CD4-positive, CD25-positive, alpha-beta regulatory T cell (primary cell): ENCODE measurements around the gene ALK. TPM values are rescaled to one million over a fixed set of nuclear protein-coding genes. Genes with fewer than 3 reads are reported as not detected.

Experiments used
- ATAC-seq, 2 donors: fragments of 150-1000 bp; cut with Tn5 transposase; one replicate each; pipeline ENCODE4 v1.10.0; 2021; ENCODE audit warnings: low read depth in 2 of 2, moderate number of reproducible peaks in 2 of 2, moderate library complexity in 1 of 2
- DNase-seq, 3 donors: peaks; one replicate each; pipeline versions ENCODE4 v3.0.0 to v3.0.0-alpha.2; 2012 to 2022; ENCODE audit warnings: mixed read lengths in 1 of 3
- H3K27ac ChIP-seq: one replicate; pipeline ENCODE4 v1.7.0; 2013; ENCODE audit warnings: mild to moderate bottlenecking, low read length; ENCODE audit not compliant: insufficient read depth, poor library complexity, severe bottlenecking
- H3K27me3 ChIP-seq: one replicate; pipeline ENCODE4 v1.7.0; 2013; ENCODE audit warnings: low read length; ENCODE audit not compliant: control insufficient read depth, insufficient read depth
- H3K36me3 ChIP-seq: one replicate; pipeline ENCODE4 v1.7.0; 2013; ENCODE audit warnings: mild to moderate bottlenecking, low read length, moderate library complexity; ENCODE audit not compliant: control insufficient read depth, insufficient read depth
- H3K4me1 ChIP-seq: 2 replicates; pipeline ENCODE4 v1.7.0; 2013; ENCODE audit warnings: mild to moderate bottlenecking, low read length; ENCODE audit not compliant: insufficient read depth, control insufficient read depth, poor library complexity, severe bottlenecking
- H3K4me3 ChIP-seq: one replicate; pipeline ENCODE4 v1.7.0; 2013; ENCODE audit warnings: low read depth, mild to moderate bottlenecking, low read length, moderate library complexity
- H3K9me3 ChIP-seq, 2 experiments: 1 replicate in 1 of 2; 2 replicates in 1 of 2; pipeline ENCODE4 v1.7.0; 2013; ENCODE audit warnings: low read length in 2 of 2, mild to moderate bottlenecking in 1 of 2, moderate library complexity in 1 of 2; ENCODE audit not compliant: control insufficient read depth in 2 of 2
- H3K27ac Mint-ChIP-seq, 3 donors: one replicate each; pipeline ENCODE4 v1.8.0; 2020 to 2022; ENCODE audit warnings: mild to moderate bottlenecking in 3 of 3, mixed read lengths in 3 of 3, moderate library complexity in 2 of 3
- H3K27me3 Mint-ChIP-seq: one replicate; pipeline ENCODE4 v1.8.0; 2022; ENCODE audit warnings: mild to moderate bottlenecking, mixed read lengths
- H3K36me3 Mint-ChIP-seq: one replicate; pipeline ENCODE4 v1.8.0; 2020; ENCODE audit warnings: mixed read lengths
- H3K4me1 Mint-ChIP-seq, 4 donors: one replicate each; pipeline ENCODE4 v1.8.0; 2020 to 2022; ENCODE audit warnings: mixed read lengths in 4 of 4, mild to moderate bottlenecking in 1 of 4
- H3K4me3 Mint-ChIP-seq, 4 donors: one replicate each; pipeline ENCODE4 v1.8.0; 2020 to 2022; ENCODE audit warnings: mild to moderate bottlenecking in 4 of 4, mixed read lengths in 4 of 4, moderate library complexity in 3 of 4
- H3K9me3 Mint-ChIP-seq, 7 donors: one replicate each; pipeline ENCODE4 v1.8.0; 2020 to 2022; ENCODE audit warnings: mixed read lengths in 7 of 7, mild to moderate bottlenecking in 3 of 7, moderate library complexity in 2 of 7
- polyA plus RNA-seq, 4 donors: library from polyadenylated mRNA; unstranded; fragments of 300-500 nt; fragmentation: Illumina TruSeq; gene quantifications; one replicate each; pipeline ENCODE4 v1.2.3, GENCODE V29; 2021
- total RNA-seq: library from RNA; stranded (reverse); gene quantifications from one replicate; pipeline ENCODE4 v1.2.3, GENCODE V29; 2022

The ALK gene
- total and polyA plus RNA-seq, 5 donors from 2014 or later = not detected

DNA sequence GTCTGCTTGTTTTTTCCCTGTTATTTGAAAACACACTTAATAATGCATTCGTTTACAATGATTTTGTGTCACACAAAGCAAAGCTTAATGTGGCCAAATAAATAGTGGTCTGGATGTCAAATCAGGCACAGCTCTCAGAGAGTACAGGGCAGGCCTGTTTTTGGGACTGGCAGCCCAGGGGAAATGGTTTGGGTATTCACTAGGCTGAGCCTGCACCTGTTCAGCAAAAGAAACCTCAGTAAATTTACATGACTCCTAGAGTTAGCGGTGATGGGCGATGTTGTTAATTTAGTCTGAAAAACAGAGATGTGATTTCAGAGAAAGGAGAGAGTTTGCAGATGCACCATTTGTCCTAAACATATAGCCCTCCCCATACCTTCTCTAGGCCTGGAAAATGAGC, 197.1 kb downstream of the ALK start:
- H3K36me3 ChIP-seq = no peaks in the 10 kb centered on the region

DNA sequence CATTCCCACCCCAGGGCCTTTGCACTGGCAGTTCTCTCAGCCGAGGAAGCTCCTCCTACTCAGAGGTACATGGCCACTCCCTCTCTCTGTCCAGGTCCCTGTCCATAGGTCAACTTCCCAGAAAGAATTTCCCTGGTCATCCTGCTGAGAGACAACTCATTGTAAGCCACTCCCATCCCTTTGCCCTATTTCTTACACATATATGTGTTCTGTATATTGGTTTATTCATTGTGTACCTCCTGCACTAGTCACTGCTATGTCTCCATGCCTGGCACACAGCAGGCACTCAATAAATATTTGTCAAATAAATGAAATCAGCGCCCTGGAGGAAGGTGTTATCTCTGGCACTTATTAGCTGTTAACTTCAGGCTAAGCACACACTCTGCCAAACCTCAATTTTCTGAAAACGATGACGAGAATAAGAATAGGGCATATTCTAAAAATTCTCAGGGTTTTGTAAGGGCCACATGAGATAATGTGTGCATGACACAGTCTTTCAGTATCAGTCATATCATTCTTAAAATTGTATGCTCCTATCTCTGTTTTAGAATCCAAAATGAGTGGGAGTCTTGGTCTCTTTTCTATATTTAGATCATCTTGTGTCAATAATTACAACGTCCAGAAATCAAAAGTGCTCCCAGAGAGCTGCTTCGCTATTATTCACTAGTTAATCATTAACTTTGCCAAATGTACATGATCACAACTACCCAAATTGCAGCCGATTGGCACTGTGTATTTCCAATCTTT, 198.0 kb downstream of the ALK start:
- Histone ChIP-seq H3K36me3 (no peaks in the 10 kb centered on the region), H3K27ac (no peak overlapping the region), H3K27me3 (no peaks in the 10 kb centered on the region), H3K4me3 (no peak overlapping the region), H3K4me1 (no peaks in the 10 kb centered on the region), H3K9me3 (no peaks in the 10 kb centered on the region)
- ATAC-seq (no peak), DNase-seq (no peak)
- Mint-ChIP-seq H3K27me3 (peaks cover 12% of the 10 kb centered on the region), H3K4me1 (no peaks in the 10 kb centered on the region), H3K9me3 (peaks cover 0 to 2% (median 0%) of the 10 kb centered on the region in 7 donors), H3K36me3 (no peaks in the 10 kb centered on the region), H3K4me3 (peak overlapping the region in 1 of 4 donors; percentile 90), H3K27ac (no peak overlapping the region)

More for the DNA sequence above, 197.1 kb downstream of the ALK start:
- Histone ChIP-seq H3K9me3 (no peaks in the 10 kb centered on the region), H3K4me3 (no peak overlapping the region), H3K27me3 (no peaks in the 10 kb centered on the region), H3K4me1 (no peaks in the 10 kb centered on the region), H3K27ac (no peak overlapping the region)
- Mint-ChIP-seq H3K27me3 (peaks cover 12% of the 10 kb centered on the region), H3K9me3 (peaks cover 0 to 2% (median 0%) of the 10 kb centered on the region in 7 donors), H3K36me3 (no peaks in the 10 kb centered on the region), H3K4me3 (no peak overlapping the region), H3K4me1 (peaks cover 0 to 3% (median 0%) of the 10 kb centered on the region in 4 donors), H3K27ac (no peak overlapping the region)
- ATAC-seq (no peak), DNase-seq (no peak)

DNA sequence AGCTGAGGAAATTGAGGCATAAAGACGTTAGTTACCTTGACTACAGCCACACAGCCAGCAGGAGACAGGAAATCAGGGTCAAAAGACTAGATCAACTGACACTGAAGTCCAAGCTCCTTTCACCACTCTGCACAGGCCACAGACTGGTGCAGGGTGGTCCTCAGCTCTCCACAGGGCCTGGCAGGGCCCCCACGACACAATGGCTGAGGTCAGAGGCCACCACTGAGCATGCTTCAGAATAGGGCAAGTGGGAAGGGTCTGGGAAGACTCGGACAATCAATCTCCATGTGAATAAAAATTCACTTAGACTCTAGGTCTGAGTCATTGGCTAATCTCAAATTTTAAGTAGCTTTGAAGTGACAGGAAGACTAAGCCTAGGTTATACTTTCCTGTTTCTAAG, 201.7 kb downstream of the ALK start:
- no peaks in the 10 kb centered on the region for H3K9me3 ChIP-seq
- ATAC-seq (no peak), DNase-seq (no peak)
- no peaks in the 10 kb centered on the region for H3K4me1 ChIP-seq
- H3K36me3 ChIP-seq = no peaks in the 10 kb centered on the region
- H3K27ac ChIP-seq = no peak overlapping the region
- no peak overlapping the region for H3K4me3 Mint-ChIP-seq
- H3K27me3 ChIP-seq = no peaks in the 10 kb centered on the region
- no peak overlapping the region for H3K4me3 ChIP-seq
- peaks cover 0 to 2% (median 0%) of the 10 kb centered on the region in 7 donors for H3K9me3 Mint-ChIP-seq
- no peaks in the 10 kb centered on the region for H3K36me3 Mint-ChIP-seq
- H3K4me1 Mint-ChIP-seq = no peaks in the 10 kb centered on the region
- H3K27ac Mint-ChIP-seq = no peak overlapping the region
- H3K27me3 Mint-ChIP-seq = peaks cover 8% of the 10 kb centered on the region

DNA sequence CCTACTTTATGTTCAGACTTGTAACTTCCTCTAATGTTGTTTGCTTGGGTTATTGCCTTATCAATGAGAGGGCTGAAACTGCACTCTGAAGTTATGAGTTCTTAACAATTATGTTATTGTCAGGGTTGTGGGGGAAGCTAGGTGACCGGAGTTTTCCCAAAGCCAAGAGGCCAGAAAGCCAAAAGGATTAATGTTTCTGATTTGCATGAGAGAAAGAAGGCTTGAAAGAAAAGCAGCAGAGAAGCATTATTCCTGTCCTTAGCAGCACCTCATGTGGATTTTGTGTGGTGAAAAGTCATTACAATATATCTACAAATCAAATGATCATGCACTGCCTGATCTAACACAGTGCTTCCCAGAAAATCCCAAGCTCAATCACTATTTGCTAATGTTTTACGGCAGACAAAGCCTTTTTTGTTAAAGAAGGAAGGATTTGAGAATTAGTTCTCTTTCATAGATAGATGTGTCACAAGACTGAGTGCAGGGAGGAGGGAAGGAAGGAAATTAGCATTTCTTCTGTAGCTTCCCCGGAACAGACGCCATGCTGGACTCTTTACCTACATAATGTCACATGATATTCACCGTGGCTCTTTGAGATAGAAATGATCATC, 203.2 kb downstream of the ALK start:
- Mint-ChIP-seq H3K9me3 (peaks cover 0 to 2% (median 0%) of the 10 kb centered on the region in 7 donors), H3K4me3 (peak overlapping the region in 1 of 4 donors; percentile 76), H3K27ac (no peak overlapping the region), H3K36me3 (no peaks in the 10 kb centered on the region), H3K4me1 (no peaks in the 10 kb centered on the region), H3K27me3 (peaks cover 6% of the 10 kb centered on the region)
- Histone ChIP-seq H3K4me1 (no peaks in the 10 kb centered on the region), H3K4me3 (no peak overlapping the region), H3K27me3 (no peaks in the 10 kb centered on the region), H3K27ac (no peak overlapping the region), H3K36me3 (no peaks in the 10 kb centered on the region), H3K9me3 (no peaks in the 10 kb centered on the region)
- no peak for DNase-seq
- no peak for ATAC-seq

DNA sequence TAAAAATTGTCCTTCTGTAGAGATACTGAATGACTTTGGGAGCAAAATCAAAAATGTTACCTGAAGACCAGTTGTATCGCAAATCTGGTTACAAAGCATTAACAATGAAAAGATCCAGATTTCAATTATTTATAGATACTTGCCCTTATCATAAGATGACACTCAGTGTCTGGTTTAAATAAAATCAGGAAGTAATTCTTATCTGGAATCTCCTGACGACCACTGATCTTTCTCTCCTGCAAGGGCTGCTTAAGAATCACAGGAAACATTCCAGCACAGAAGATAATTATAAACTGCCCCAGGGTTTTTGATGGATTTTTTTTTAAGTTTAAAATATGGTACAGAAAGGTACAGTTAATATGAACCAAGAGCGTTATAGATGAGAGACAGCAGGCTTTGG, 205.7 kb downstream of the ALK start:
- Mint-ChIP-seq H3K27ac (no peak overlapping the region), H3K4me1 (no peaks in the 10 kb centered on the region), H3K27me3 (no peaks in the 10 kb centered on the region), H3K9me3 (peaks cover 0 to 3% (median 0%) of the 10 kb centered on the region in 7 donors), H3K36me3 (no peaks in the 10 kb centered on the region), H3K4me3 (no peak overlapping the region)
- Histone ChIP-seq H3K9me3 (no peaks in the 10 kb centered on the region), H3K36me3 (no peaks in the 10 kb centered on the region), H3K4me3 (no peak overlapping the region), H3K27ac (no peak overlapping the region), H3K27me3 (no peaks in the 10 kb centered on the region), H3K4me1 (no peaks in the 10 kb centered on the region)
- ATAC-seq = no peak
- no peak for DNase-seq

DNA sequence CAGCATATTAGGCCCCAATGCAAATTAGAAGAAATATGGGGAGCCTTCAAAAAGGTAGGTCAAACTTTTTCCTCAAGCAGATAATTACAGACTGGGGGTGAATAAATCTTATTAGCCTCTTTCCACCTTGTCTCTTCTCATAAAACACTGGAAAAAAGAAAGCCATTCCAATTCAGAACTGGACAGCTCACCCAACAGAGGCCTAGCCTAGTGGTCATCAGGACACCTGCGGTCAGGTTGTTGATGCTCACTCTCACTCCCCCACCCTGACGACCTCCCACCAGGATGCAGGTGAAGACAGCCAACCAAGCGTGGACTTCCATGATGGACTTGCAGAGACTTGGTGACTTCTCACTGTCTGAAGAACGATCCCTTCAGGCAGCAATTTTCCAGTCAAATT, 207.1 kb downstream of the ALK start:
- Histone ChIP-seq H3K27me3 (no peaks in the 10 kb centered on the region), H3K4me1 (no peaks in the 10 kb centered on the region), H3K9me3 (no peaks in the 10 kb centered on the region), H3K36me3 (no peaks in the 10 kb centered on the region), H3K27ac (no peak overlapping the region), H3K4me3 (no peak overlapping the region)
- Mint-ChIP-seq H3K36me3 (no peaks in the 10 kb centered on the region), H3K4me1 (no peaks in the 10 kb centered on the region), H3K27ac (no peak overlapping the region), H3K27me3 (no peaks in the 10 kb centered on the region), H3K4me3 (no peak overlapping the region), H3K9me3 (peaks cover 0 to 3% (median 0%) of the 10 kb centered on the region in 7 donors)
- ATAC-seq (no peak), DNase-seq (no peak)

GRCh38 chr2:29706171-29706720, 215.1 kb downstream of the ALK start:
- Histone ChIP-seq H3K27me3 (no peaks in the 10 kb centered on the region), H3K4me1 (no peaks in the 10 kb centered on the region), H3K36me3 (no peaks in the 10 kb centered on the region), H3K4me3 (no peak overlapping the region), H3K9me3 (no peaks in the 10 kb centered on the region), H3K27ac (no peak overlapping the region)
- Mint-ChIP-seq H3K9me3 (no peaks in the 10 kb centered on the region), H3K36me3 (no peaks in the 10 kb centered on the region), H3K27me3 (peaks cover 4% of the 10 kb centered on the region), H3K4me1 (no peaks in the 10 kb centered on the region), H3K4me3 (no peak overlapping the region), H3K27ac (peak overlapping the region in 1 of 3 donors; percentile 14)
- ATAC-seq (no peak), DNase-seq (no peak)
